SK-N-SH (cell line): Measurements from ENCODE around the gene LEF1.

ENCODE experiments used
- CTCF ChIP-seq: fragments of 200-600 bp; sonication (generic); IDR thresholded peaks from 2 replicates; pipeline ENCODE4 v1.6.1; 2017; ENCODE audit warnings: antibody characterized with exemption, mild to moderate bottlenecking, moderate library complexity
- GATA2 ChIP-seq: sonication (generic); formaldehyde crosslinking; IDR thresholded peaks from 2 replicates; pipeline ENCODE4 v1.5.0; 2020; ENCODE audit warnings: mild to moderate bottlenecking, missing genetic modification reagents
- TF ChIP-seq, protein P1 (sequence below): fragments of 150-350 bp; IDR thresholded peaks from 2 replicates; pipeline ENCODE4 v1.6.1; 2017; ENCODE audit warnings: antibody characterized with exemption, low read length, low read depth, borderline replicate concordance
- TF ChIP-seq, protein P2 (sequence below): IDR thresholded peaks from 2 replicates; pipeline ENCODE4; 2012
- TF ChIP-seq, protein P3 (sequence below): IDR thresholded peaks from 2 replicates; pipeline ENCODE4 v1.4.0; 2012; ENCODE audit warnings: low read depth

DNA sequence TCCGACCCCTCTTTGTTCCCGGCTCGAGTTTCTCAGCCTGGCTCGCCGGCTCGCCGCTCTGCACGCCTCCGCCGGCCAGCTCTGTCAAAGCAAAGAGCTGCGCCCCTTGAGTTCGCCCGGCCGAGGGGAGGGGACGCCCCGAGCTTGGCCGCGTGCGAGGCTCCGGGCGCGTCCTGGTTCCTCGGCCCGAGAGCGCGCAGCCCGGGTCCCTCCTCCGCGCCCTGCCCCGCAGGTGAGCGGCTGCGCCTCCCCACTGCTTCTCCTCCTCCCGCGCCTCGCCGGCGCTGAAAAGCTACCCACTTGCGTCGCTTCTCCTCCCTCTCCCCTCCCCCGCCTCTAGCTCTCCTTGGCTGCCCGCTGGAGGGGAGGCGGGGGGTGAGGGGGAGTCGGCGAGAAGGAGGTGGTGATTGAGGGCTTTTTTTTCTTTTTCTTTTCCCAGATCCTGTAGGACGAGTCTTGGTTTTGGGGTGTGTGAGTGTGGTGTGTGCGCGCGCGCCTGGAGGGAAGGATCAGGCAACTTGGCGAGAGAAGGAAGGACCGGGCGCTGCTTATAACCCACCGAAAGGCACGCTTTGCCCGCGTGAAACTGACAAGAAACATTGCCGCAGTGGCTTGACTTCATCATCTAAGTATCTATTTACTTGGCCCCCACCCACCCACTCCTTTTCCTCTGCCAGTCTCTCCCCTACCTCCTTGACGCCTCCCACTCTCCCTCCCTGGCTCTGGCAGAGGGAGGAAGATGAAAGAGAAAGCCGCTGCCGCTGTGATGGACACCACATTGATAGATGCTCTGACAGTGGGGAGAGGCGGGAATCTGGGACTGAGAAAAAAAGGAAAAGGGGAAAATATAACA lies at the start of gene LEF1:
- TF ChIP-seq CTCF (no peak), GATA2 (CRISPR knock-in tag) (no peak)
- TF ChIP-seq, protein P1, sequence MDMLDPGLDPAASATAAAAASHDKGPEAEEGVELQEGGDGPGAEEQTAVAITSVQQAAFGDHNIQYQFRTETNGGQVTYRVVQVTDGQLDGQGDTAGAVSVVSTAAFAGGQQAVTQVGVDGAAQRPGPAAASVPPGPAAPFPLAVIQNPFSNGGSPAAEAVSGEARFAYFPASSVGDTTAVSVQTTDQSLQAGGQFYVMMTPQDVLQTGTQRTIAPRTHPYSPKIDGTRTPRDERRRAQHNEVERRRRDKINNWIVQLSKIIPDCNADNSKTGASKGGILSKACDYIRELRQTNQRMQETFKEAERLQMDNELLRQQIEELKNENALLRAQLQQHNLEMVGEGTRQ, result no peak
- TF ChIP-seq, protein P2, sequence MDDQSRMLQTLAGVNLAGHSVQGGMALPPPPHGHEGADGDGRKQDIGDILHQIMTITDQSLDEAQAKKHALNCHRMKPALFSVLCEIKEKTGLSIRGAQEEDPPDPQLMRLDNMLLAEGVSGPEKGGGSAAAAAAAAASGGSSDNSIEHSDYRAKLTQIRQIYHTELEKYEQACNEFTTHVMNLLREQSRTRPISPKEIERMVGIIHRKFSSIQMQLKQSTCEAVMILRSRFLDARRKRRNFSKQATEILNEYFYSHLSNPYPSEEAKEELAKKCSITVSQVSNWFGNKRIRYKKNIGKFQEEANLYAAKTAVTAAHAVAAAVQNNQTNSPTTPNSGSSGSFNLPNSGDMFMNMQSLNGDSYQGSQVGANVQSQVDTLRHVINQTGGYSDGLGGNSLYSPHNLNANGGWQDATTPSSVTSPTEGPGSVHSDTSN, result no peak
- TF ChIP-seq, protein P3, sequence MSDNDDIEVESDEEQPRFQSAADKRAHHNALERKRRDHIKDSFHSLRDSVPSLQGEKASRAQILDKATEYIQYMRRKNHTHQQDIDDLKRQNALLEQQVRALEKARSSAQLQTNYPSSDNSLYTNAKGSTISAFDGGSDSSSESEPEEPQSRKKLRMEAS, result no peak
